Hepatocyte (in vitro differentiated cells): ENCODE measurements around the gene SPEG.

ENCODE experiments used
- EZH2 ChIP-seq: fragments of 200-600 bp; sonication (generic); IDR thresholded peaks from 2 replicates; pipeline ENCODE4 v1.6.1; 2016; ENCODE audit warnings: antibody characterized with exemption, mild to moderate bottlenecking, borderline replicate concordance
- EZH2phosphoT487 ChIP-seq: fragments of 200-600 bp; sonication (generic); IDR thresholded peaks from one replicate; pipeline ENCODE4 v1.6.1; 2018; ENCODE audit warnings: antibody characterized with exemption, mild to moderate bottlenecking, low read depth, moderate library complexity; ENCODE audit not compliant: unreplicated experiment, severe bottlenecking
- TF ChIP-seq, protein P1 (sequence below): fragments of 200-600 bp; sonication (generic); IDR thresholded peaks from 2 replicates; pipeline ENCODE4 v1.5.1; 2016; ENCODE audit warnings: antibody characterized with exemption, mild to moderate bottlenecking; ENCODE audit not compliant: poor library complexity

DNA sequence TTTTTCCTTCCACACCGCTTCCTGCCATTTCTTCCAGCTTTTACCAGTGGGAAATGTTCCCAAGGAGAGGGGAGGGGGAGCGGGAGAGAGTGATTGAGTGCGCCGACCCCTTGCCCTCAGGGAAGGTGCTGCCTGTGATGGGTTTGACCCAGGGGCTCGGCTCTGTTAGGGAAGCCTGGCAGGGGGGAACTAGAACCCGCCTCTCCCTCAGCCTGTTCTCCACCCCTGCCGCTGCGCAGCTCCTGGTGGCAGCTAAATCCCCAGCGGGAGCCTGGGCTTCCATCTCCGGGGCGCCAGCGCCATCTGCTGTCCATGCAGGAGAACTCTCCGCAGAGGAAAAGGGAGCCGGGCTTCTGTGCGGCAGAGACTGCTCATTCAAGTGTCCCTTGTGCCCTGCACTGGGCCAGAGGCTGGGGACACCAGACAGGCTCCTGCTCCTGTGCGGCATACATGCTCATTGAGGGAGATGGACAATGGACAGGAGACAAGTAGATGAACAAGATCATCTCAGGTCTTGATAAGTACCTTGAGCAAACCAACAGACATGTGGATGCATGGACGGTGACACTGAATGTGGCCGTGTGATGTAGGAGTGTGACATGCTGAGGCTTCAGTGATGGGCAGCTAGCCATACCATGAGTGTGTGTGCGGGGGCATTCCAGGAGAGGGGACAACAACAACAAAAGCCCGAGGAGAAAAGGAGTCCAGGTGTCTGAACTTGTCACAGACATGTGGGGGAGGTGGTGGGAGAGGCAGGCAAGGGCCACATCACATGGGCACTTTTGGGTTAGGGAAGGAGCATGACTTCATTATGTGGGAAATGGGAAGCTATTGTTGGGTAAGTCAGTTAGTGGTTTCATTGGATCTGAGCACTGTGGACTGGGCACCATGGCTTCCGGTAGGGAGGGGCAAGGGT is 95.7 kb downstream of the SPEG start:
- TF ChIP-seq, protein P1, sequence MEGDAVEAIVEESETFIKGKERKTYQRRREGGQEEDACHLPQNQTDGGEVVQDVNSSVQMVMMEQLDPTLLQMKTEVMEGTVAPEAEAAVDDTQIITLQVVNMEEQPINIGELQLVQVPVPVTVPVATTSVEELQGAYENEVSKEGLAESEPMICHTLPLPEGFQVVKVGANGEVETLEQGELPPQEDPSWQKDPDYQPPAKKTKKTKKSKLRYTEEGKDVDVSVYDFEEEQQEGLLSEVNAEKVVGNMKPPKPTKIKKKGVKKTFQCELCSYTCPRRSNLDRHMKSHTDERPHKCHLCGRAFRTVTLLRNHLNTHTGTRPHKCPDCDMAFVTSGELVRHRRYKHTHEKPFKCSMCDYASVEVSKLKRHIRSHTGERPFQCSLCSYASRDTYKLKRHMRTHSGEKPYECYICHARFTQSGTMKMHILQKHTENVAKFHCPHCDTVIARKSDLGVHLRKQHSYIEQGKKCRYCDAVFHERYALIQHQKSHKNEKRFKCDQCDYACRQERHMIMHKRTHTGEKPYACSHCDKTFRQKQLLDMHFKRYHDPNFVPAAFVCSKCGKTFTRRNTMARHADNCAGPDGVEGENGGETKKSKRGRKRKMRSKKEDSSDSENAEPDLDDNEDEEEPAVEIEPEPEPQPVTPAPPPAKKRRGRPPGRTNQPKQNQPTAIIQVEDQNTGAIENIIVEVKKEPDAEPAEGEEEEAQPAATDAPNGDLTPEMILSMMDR, result peak; percentile 97
- TF ChIP-seq EZH2phosphoT487 (no peak), EZH2 (no peak)
